DOHH2 (cell line): ENCODE results near the gene SPATA2.

Experiments used
- CTCF ChIP-seq: fragments of 200-600 bp; sonication (generic); IDR thresholded peaks from one replicate; pipeline ENCODE4 v1.5.1; 2014; ENCODE audit warnings: antibody characterized with exemption, mild to moderate bottlenecking, low read depth, low read length; ENCODE audit not compliant: poor library complexity, severe bottlenecking
- EZH2phosphoT487 ChIP-seq: fragments of 200-600 bp; sonication (generic); IDR thresholded peaks from 2 replicates; pipeline ENCODE4 v1.6.1; 2017; ENCODE audit warnings: borderline replicate concordance, mild to moderate bottlenecking, antibody characterized with exemption, low read length, moderate library complexity, mixed read lengths

GRCh38 chr20:49906615-49907154, 8.6 kb downstream of the SPATA2 start:
- TF ChIP-seq CTCF (no peak), EZH2phosphoT487 (no peak)
